22Rv1 (cell line): Measurements from ENCODE around the gene DYNLT1.
A peak's percentile ranks its signal among the peaks of the same experiment; 100 is the strongest.

Experiments used
- H3K27ac ChIP-seq: fragments of 450-650 bp; 2 replicates; pipeline ENCODE4 v1.5.1; 2017
- ZFX ChIP-seq: fragments of 450-650 bp; IDR thresholded peaks from 2 replicates; pipeline ENCODE4 v1.6.1; 2017; ENCODE audit warnings: antibody characterized with exemption, borderline replicate concordance
- TF ChIP-seq, protein P1 (sequence below): fragments of 450-650 bp; IDR thresholded peaks from 2 replicates; pipeline ENCODE4 v1.5.1; 2017; ENCODE audit warnings: mild to moderate bottlenecking

The DYNLT1 gene

GRCh38 chr6:158649289-158650143 lies 5.0 kb upstream of the DYNLT1 start, which contains the start of gene SYTL3:
Gene SYTL3, plus strand, starts transcription at chr6:158650054. Its CDS starts 13,215 bp downstream, at chr6:158663269.
- H3K27ac ChIP-seq = no peak within 1 kb of the TSS
- TF ChIP-seq, protein P1, sequence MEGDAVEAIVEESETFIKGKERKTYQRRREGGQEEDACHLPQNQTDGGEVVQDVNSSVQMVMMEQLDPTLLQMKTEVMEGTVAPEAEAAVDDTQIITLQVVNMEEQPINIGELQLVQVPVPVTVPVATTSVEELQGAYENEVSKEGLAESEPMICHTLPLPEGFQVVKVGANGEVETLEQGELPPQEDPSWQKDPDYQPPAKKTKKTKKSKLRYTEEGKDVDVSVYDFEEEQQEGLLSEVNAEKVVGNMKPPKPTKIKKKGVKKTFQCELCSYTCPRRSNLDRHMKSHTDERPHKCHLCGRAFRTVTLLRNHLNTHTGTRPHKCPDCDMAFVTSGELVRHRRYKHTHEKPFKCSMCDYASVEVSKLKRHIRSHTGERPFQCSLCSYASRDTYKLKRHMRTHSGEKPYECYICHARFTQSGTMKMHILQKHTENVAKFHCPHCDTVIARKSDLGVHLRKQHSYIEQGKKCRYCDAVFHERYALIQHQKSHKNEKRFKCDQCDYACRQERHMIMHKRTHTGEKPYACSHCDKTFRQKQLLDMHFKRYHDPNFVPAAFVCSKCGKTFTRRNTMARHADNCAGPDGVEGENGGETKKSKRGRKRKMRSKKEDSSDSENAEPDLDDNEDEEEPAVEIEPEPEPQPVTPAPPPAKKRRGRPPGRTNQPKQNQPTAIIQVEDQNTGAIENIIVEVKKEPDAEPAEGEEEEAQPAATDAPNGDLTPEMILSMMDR = no peak
- no peak for TF ChIP-seq ZFX

GRCh38 chr6:158648682-158649131 lies 4.2 kb upstream of the DYNLT1 start:
- no peak for TF ChIP-seq ZFX
- TF ChIP-seq, protein P1 = no peak
- no peak overlapping the region for H3K27ac ChIP-seq

DNA sequence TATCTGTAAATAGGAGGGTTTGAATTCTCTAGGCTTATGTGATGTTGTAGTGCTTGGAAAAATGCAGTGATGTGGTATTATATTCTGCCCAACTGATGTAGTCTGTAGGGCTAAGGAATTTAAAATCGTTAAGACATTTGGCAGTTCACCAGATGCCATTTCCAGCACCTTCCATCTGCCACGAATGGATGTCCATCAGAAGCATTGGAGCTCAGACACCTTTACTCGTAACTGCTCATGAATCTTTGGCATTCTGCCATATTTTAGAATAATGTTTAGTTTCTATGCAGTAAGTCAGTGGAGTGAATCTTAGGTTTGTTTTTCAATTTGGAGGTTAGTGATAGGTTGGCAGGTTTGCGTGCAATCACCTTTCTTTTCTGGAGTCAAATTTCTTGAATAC lies 3.0 kb upstream of the DYNLT1 start:
- no peak for TF ChIP-seq ZFX
- TF ChIP-seq, protein P1 = no peak
- no peak overlapping the region for H3K27ac ChIP-seq

DNA sequence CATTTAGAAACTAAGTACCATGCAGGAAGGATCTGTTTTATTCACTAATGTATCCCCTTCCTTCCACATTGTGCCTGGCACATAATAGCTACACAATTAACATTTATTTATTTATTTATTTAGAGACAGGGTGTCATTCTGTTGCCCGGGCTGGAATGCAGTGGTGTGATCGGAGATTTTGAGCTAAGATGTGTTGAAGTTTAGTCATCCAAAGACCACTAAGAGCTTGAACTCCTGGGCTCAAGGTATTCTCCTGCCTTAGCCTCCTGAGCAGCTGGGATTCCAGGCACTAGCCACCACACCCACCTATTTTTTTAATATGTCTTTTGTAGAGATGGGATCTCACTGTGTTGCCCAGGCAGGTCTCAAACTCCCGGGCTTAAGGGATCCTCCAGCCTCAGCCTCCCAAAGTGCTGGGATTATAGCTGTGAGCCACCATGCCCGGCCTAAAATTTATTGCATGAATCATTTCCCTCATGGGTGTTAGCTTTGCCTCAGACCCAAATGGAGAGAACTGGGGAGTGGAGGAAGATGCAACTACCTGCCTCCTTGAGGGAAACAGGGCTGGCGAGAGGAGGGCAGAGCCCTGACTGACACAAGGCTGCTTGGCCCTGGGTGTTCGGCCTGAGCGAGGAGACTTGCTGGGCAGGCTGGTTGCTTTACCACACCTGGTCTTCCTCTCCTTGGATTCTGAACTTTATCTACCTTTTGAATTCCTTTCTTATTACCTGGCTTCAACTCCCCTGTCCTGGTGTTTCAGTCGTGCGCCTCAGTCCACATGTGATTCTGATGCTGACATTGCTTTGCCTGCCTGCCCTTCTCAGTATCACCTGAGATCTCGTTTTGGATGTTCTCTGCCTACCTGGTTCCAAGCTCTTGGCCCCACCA lies 1.7 kb upstream of the DYNLT1 start:
- TF ChIP-seq ZFX = no peak
- TF ChIP-seq, protein P1 = no peak
- no peak overlapping the region for H3K27ac ChIP-seq

GRCh38 chr6:158645064-158646022 lies 800 bp upstream of the DYNLT1 start:
- TF ChIP-seq, protein P1 = no peak
- TF ChIP-seq ZFX = no peak
- peak overlapping the region; percentile 82 for H3K27ac ChIP-seq

GRCh38 chr6:158643836-158644230 lies 710 bp downstream of the DYNLT1 start:
- no peak for TF ChIP-seq ZFX
- TF ChIP-seq, protein P1 = no peak
- peak overlapping the region; percentile 82 for H3K27ac ChIP-seq
